PFSK-1 (cell line): Measurements from ENCODE around the gene CLEC16A.

Experiments
- FOXP2 ChIP-seq: optimal IDR thresholded peaks from 2 replicates; pipeline ENCODE3; 2011; ENCODE audit warnings: borderline replicate concordance, control low read depth, inconsistent platforms; ENCODE audit not compliant: insufficient read depth; ENCODE audit errors: extremely low read length, extremely low read depth
- POLR2AphosphoS5 ChIP-seq: IDR thresholded peaks from 2 replicates; pipeline ENCODE4 v1.6.1; 2012; ENCODE audit warnings: low read depth, mild to moderate bottlenecking, control low read depth, low read length, moderate library complexity
- SIN3A ChIP-seq: IDR thresholded peaks from 2 replicates; pipeline ENCODE4 v1.6.1; 2012; ENCODE audit warnings: mild to moderate bottlenecking, low read length, moderate library complexity, borderline replicate concordance; ENCODE audit not compliant: insufficient read depth
- TAF1 ChIP-seq: IDR thresholded peaks from 2 replicates; pipeline ENCODE4 v1.6.1; 2012; ENCODE audit warnings: low read length, control low read depth, borderline replicate concordance; ENCODE audit not compliant: insufficient read depth
- TF ChIP-seq, protein P1 (sequence below), 2 experiments: IDR thresholded peaks; 2 replicates each; pipeline versions ENCODE4 v1.6.1 to v1.8.0; 2011 to 2012; ENCODE audit warnings: low read depth in 2 of 2, low read length in 2 of 2, control low read depth in 1 of 2, inconsistent platforms in 1 of 2, mild to moderate bottlenecking in 1 of 2, moderate library complexity in 1 of 2; ENCODE audit not compliant: insufficient read depth in 1 of 2

Gene CLEC16A

DNA sequence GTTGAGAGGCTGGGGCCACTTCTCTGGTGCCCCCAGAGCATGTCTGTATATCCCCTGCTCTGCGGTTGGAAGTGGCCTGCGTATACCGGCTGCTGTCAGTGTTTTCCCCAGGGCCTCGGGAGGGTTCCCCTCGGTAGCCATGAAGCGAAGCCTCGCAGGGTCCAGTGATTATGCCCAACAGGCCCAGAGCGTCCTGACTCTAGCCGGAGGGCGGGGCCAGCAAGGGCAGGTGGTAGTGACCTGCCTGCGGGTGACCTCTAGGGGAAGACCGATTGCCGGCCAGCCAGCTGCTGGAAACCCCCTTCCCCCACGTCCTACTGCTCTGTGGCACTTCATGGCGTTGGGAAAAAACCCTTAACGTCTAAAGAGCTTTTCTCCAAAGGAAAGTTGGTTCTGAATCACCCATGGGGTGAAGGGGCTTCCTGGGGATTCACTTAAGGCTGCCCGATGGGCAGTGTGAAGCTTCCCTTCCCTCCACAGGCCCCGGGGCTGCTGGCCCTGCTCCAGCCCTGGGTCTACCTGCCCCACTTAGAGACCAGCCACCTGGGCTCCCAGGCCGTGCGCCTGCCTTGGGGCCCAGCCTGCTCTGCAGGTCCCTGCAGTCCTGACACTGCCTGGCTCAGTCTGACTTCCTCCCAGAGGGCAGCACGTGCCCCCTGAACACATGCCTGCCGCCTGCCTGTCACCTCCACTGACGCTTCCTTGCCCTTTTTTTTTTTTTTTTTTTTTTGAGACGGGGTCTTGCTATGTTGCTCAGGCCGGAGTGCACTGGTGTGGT is 238.9 kb downstream of the CLEC16A start:
- TF ChIP-seq POLR2AphosphoS5 (no peak), TAF1 (no peak), SIN3A (no peak), FOXP2 (no peak)
- TF ChIP-seq, protein P1, sequence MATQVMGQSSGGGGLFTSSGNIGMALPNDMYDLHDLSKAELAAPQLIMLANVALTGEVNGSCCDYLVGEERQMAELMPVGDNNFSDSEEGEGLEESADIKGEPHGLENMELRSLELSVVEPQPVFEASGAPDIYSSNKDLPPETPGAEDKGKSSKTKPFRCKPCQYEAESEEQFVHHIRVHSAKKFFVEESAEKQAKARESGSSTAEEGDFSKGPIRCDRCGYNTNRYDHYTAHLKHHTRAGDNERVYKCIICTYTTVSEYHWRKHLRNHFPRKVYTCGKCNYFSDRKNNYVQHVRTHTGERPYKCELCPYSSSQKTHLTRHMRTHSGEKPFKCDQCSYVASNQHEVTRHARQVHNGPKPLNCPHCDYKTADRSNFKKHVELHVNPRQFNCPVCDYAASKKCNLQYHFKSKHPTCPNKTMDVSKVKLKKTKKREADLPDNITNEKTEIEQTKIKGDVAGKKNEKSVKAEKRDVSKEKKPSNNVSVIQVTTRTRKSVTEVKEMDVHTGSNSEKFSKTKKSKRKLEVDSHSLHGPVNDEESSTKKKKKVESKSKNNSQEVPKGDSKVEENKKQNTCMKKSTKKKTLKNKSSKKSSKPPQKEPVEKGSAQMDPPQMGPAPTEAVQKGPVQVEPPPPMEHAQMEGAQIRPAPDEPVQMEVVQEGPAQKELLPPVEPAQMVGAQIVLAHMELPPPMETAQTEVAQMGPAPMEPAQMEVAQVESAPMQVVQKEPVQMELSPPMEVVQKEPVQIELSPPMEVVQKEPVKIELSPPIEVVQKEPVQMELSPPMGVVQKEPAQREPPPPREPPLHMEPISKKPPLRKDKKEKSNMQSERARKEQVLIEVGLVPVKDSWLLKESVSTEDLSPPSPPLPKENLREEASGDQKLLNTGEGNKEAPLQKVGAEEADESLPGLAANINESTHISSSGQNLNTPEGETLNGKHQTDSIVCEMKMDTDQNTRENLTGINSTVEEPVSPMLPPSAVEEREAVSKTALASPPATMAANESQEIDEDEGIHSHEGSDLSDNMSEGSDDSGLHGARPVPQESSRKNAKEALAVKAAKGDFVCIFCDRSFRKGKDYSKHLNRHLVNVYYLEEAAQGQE (IDR thresholded peaks at IDR 0.05; ENCODE audit: insufficient read depth in 1 of 2, low read depth in 2 of 2, low read length in 2 of 2) = no peak

DNA sequence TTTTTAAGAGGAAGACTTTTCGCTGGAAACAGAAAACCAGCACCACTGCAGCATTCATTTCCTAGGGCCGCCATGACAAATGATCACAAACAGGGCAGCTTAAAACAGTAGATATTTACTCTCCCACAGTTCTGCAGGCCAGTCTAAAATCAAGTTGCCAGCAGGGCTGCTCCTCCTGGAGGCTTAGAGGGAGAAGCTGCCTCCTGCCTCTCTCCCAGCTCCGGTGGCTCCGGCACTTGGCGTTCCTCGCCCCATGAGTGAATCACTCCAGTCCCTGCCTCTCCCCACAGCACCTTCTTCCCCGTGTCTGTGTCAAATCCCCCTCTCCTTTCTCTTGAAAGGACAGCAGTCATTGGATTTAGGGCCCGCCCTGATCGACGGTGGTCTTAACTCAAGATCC is 239.6 kb downstream of the CLEC16A start:
- TF ChIP-seq, protein P1 (IDR thresholded peaks at IDR 0.05; ENCODE audit: insufficient read depth in 1 of 2, low read depth in 2 of 2, low read length in 2 of 2) = no peak
- TF ChIP-seq POLR2AphosphoS5 (no peak), TAF1 (no peak), FOXP2 (no peak), SIN3A (no peak)

DNA sequence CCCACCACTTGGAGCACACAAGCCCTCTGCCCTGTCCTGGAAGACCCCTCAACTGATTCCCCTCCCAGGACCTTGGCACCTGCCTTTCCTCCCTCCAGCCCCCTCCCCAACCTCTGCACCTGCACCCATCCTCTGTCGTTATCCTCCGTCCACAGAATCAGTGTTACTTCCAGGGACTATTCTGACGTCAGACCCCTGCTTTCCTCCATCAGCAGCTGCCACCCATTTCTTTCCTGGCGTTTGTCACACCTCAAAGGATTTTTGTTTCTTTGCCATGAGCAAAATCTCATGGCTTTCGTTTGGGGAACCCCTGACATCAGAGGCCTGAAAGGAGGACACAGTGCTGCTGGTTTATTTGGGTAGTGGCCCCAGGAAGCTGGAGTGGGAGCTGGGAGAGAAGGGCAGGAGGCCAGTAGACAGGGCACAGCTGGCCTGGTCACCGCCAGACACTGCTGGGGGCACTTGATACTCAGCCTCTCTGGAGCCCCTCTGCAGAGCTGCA is 243.2 kb downstream of the CLEC16A start:
- no peak for TF ChIP-seq TAF1
- no peak for TF ChIP-seq SIN3A
- TF ChIP-seq FOXP2 = no peak
- TF ChIP-seq, protein P1 (IDR thresholded peaks at IDR 0.05; ENCODE audit: insufficient read depth in 1 of 2, low read depth in 2 of 2, low read length in 2 of 2) = no peak
- TF ChIP-seq POLR2AphosphoS5 = no peak

DNA sequence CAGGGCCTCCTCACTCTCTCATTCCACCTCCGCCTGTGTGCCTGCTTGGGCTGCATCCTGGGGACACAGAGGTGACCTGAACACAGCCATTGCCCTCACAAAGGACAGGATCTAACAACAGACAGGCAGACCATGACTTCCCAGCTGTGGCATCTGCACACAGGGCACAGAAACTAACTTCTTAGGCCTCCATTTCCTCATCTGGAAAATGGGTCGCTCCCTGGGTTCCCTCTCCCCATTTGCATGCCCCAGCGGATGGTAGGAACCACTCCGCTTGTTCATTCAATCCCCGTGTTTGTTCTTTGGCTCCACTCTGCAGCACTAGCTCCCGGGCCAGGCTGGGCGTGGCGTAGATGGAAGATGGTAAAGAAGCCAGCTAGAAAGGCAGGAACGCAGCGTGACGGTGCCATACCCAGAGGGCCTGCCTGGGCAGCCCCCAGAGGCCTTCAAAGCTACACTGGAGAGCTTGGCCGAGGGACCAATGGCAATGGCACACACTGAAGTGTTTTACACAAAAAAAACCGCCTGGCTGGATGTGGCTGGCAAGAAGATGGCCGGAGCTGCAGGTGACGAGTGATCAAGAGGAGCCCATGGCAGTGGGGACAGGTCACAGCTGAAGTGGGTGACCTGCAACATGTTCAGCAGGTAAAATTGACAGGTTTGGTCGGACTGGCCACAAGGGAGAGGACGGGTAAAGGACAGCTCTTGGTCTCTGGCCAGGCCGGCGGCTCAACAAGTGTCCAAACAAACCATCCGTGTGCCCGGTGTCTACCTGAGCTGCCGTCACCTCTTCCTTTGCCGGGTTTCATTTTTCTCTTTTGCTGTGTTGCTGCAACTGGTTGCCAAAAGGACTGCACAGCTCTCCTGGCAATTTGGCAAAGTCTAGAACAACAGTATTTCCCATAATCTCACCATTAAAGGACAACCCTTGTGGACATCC is 244.7 kb downstream of the CLEC16A start:
- TF ChIP-seq, protein P1 (IDR thresholded peaks at IDR 0.05; ENCODE audit: insufficient read depth in 1 of 2, low read depth in 2 of 2, low read length in 2 of 2) = no peak
- no peak for TF ChIP-seq POLR2AphosphoS5
- TF ChIP-seq SIN3A = no peak
- no peak for TF ChIP-seq TAF1
- TF ChIP-seq FOXP2 = no peak
